Activated CD8-positive, alpha-beta T cell treated with anti-CD3 and anti-CD28 coated beads for 36 hours (primary cell): ENCODE results near the gene DLG2. TPM values are rescaled to one million over a fixed set of nuclear protein-coding genes. Genes with fewer than 3 reads are reported as not detected.

Experiments
- ATAC-seq: fragments of 200-7000 bp; cut with Tn5 transposase; one replicate; pipeline ENCODE4 v1.10.0; 2021; ENCODE audit warnings: mild to moderate bottlenecking, moderate library complexity
- CTCF ChIA-PET: fragments of 350-600 bp; sonication (Branson Sonifier 250); formaldehyde crosslinking; loops from one replicate; lab custom pipeline; 2021; ENCODE audit warnings: antibody characterized with exemption; lab: Charles Lee
- POLR2A ChIA-PET: fragments of 350-600 bp; sonication (Branson Sonifier 250); formaldehyde crosslinking; loops from one replicate; lab custom pipeline; 2021; ENCODE audit warnings: antibody characterized with exemption; lab: Charles Lee
- DNase-seq: peaks from one replicate; pipeline ENCODE4 v3.0.0-alpha.2; 2020
- H3K27ac Mint-ChIP-seq: one replicate; pipeline ENCODE4 v1.8.0; 2021; ENCODE audit warnings: mild to moderate bottlenecking, mixed read lengths
- H3K27me3 Mint-ChIP-seq: one replicate; pipeline ENCODE4 v1.8.0; 2021; ENCODE audit warnings: mixed read lengths
- H3K36me3 Mint-ChIP-seq: one replicate; pipeline ENCODE4 v1.8.0; 2021; ENCODE audit warnings: low read depth, mixed read lengths
- H3K4me1 Mint-ChIP-seq: one replicate; pipeline ENCODE4 v1.8.0; 2021; ENCODE audit warnings: low read depth, mixed read lengths
- H3K4me3 Mint-ChIP-seq: one replicate; pipeline ENCODE4 v1.8.0; 2021; ENCODE audit warnings: mild to moderate bottlenecking, moderate library complexity, mixed read lengths
- H3K9me3 Mint-ChIP-seq: one replicate; pipeline ENCODE4 v1.8.0; 2021; ENCODE audit warnings: mixed read lengths
- CTCF ChIP-seq: fragments of 200-600 bp; IDR thresholded peaks from one replicate; pipeline ENCODE4 v1.8.0; 2022; ENCODE audit warnings: antibody characterized with exemption, mild to moderate bottlenecking
- intact Hi-C: fragments of 100-400 bp; cut with micrococcal nuclease; formaldehyde crosslinking; loops from one replicate; pipeline ENCODE4 v1.10.0; 2022
- total RNA-seq, 2 experiments: library from RNA; stranded (reverse); gene quantifications; one replicate each; pipeline ENCODE4 v1.2.3, GENCODE V29; 2021

Gene DLG2
- total RNA-seq, 2 experiments from 2014 or later, result 2.2 to 2.6 TPM

GRCh38 chr11:83836065-83836464 lies 1791.1 kb downstream of the DLG2 start:
- Mint-ChIP-seq H3K27me3 (peaks cover 4% of the 10 kb centered on the region), H3K4me3 (no peak overlapping the region), H3K9me3 (no peaks in the 10 kb centered on the region), H3K27ac (no peak overlapping the region), H3K36me3 (no peaks in the 10 kb centered on the region), H3K4me1 (no peaks in the 10 kb centered on the region)
- ATAC-seq (no peak), DNase-seq (no peak)
- intact Hi-C loops, result no loop called here
- ChIA-PET POLR2A (no interaction called here), CTCF (interaction anchor here (0.6 to 1.9 kb wide), 11 partner anchors 9 to 730 kb away, joined by 3 to 15 read pairs (median 5); no protein-coding TSS in a partner anchor)
- TF ChIP-seq CTCF, result no peak

DNA sequence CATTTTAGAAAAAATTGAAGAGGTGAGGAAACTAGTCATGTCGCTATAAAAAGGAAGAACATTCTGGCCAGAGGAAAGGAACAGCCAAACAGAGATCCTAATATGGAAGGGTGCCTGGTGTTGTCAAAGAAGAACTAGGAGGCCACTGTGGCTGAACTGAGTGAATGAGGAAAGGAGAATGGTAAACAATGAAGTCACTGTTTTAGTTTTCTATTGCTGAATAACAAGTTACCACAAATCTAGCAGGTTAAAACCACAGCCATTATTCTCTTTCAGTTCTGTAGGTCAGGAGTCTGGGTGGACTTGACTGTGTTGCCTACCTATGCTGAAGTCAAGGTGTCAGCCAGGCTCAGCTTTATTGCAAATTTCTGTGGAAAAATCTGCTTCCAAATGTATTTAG lies 1791.7 kb downstream of the DLG2 start:
- no peak for DNase-seq
- Mint-ChIP-seq H3K9me3 (no peaks in the 10 kb centered on the region), H3K27me3 (peaks cover 1% of the 10 kb centered on the region), H3K27ac (no peak overlapping the region), H3K36me3 (no peaks in the 10 kb centered on the region), H3K4me3 (no peak overlapping the region), H3K4me1 (no peaks in the 10 kb centered on the region)
- CTCF ChIA-PET, result interaction anchor here (1.7 kb wide), 1 partner anchor 18 kb away, joined by 8 read pairs; no protein-coding TSS in a partner anchor
- POLR2A ChIA-PET, result no interaction called here
- ATAC-seq, result no peak
- intact Hi-C loops, result no loop called here
- no peak for TF ChIP-seq CTCF

GRCh38 chr11:83831929-83832328 lies 1795.2 kb downstream of the DLG2 start:
- H3K4me1 Mint-ChIP-seq, result no peaks in the 10 kb centered on the region
- intact Hi-C loops, result no loop called here
- no peaks in the 10 kb centered on the region for H3K9me3 Mint-ChIP-seq
- ChIA-PET POLR2A (no interaction called here), CTCF (no interaction called here)
- no peak overlapping the region for H3K4me3 Mint-ChIP-seq
- ATAC-seq, result no peak
- H3K27ac Mint-ChIP-seq, result no peak overlapping the region
- no peak for DNase-seq
- peaks cover 1% of the 10 kb centered on the region for H3K27me3 Mint-ChIP-seq
- H3K36me3 Mint-ChIP-seq, result no peaks in the 10 kb centered on the region
- TF ChIP-seq CTCF, result no peak

- no peak overlapping the region for H3K4me3 Mint-ChIP-seq
- no peak for DNase-seq
- POLR2A ChIA-PET, result no interaction called here
- H3K27me3 Mint-ChIP-seq, result no peaks in the 10 kb centered on the region
- no peaks in the 10 kb centered on the region for H3K36me3 Mint-ChIP-seq
- CTCF ChIA-PET, result interaction anchor here (1.0 to 2.6 kb wide), 8 partner anchors 9 to 1053 kb away, joined by 3 to 15 read pairs (median 4); no protein-coding TSS in a partner anchor
- H3K27ac Mint-ChIP-seq, result no peak overlapping the region
- peak; percentile 59 for TF ChIP-seq CTCF
- H3K9me3 Mint-ChIP-seq, result no peaks in the 10 kb centered on the region
- peak; percentile 37 for ATAC-seq
- no peaks in the 10 kb centered on the region for H3K4me1 Mint-ChIP-seq
- intact Hi-C loops, result loop anchor here (5.0 kb wide), 1 partner anchor 734 kb away; no protein-coding TSS in a partner anchor
Observed at GRCh38 chr11:83827940-83828554, 1799.1 kb downstream of the DLG2 start.

- H3K4me1 Mint-ChIP-seq, result no peaks in the 10 kb centered on the region
- ChIA-PET CTCF (interaction anchor here (1.0 to 2.6 kb wide), 8 partner anchors 9 to 1052 kb away, joined by 3 to 15 read pairs (median 4); no protein-coding TSS in a partner anchor), POLR2A (no interaction called here)
- H3K27ac Mint-ChIP-seq, result no peak overlapping the region
- intact Hi-C loops, result loop anchor here (5.0 kb wide), 1 partner anchor 735 kb away; no protein-coding TSS in a partner anchor
- H3K36me3 Mint-ChIP-seq, result no peaks in the 10 kb centered on the region
- H3K4me3 Mint-ChIP-seq, result no peak overlapping the region
- ATAC-seq (no peak), DNase-seq (no peak)
- H3K27me3 Mint-ChIP-seq, result no peaks in the 10 kb centered on the region
- no peak for TF ChIP-seq CTCF
- H3K9me3 Mint-ChIP-seq, result no peaks in the 10 kb centered on the region
Observed at GRCh38 chr11:83827520-83827919, 1799.6 kb downstream of the DLG2 start.
